Esophagus squamous epithelium (tissue), 5 donors: ENCODE results near the gene FAM107B. TPM values are rescaled to one million over a fixed set of nuclear protein-coding genes. Genes with fewer than 3 reads are reported as not detected.

Experiments
- DNase-seq: peaks from one replicate; lab custom pipeline; 2025; lab: John Stamatoyannopoulos, UW
- H3K27ac ChIP-seq, 4 donors: fragments of 200-600 bp; sonication (generic); one replicate each; pipeline ENCODE4 v1.5.1; 2016 to 2019; ENCODE audit warnings: mild to moderate bottlenecking in 1 of 4
- H3K27me3 ChIP-seq, 4 donors: fragments of 200-600 bp; sonication (generic); 1 replicate in 3 of 4; 2 replicates in 1 of 4; pipeline versions ENCODE4 v1.5.1 to v1.6.0; 2017 to 2021; ENCODE audit warnings: antibody characterized with exemption in 1 of 4
- H3K36me3 ChIP-seq, 3 donors: fragments of 200-600 bp; sonication (generic); one replicate each; pipeline ENCODE4 v1.5.1; 2016 to 2019
- H3K4me1 ChIP-seq, 3 donors: fragments of 200-600 bp; sonication (generic); one replicate each; pipeline ENCODE4 v1.5.1; 2017 to 2019
- H3K4me3 ChIP-seq, 4 donors: fragments of 200-600 bp; sonication (generic); 1 replicate in 3 of 4; 2 replicates in 1 of 4; pipeline ENCODE4 v1.5.1; 2016 to 2019; ENCODE audit warnings: mild to moderate bottlenecking in 2 of 4, moderate library complexity in 1 of 4
- H3K9me3 ChIP-seq, 3 donors: fragments of 200-600 bp; sonication (generic); one replicate each; pipeline ENCODE4 v1.5.1; 2016 to 2019
- POLR2A ChIP-seq, 4 donors: fragments of 450-650 bp; IDR thresholded peaks; one replicate each; pipeline ENCODE4 v1.6.1; 2017; ENCODE audit warnings: antibody characterized with exemption in 4 of 4, mild to moderate bottlenecking in 4 of 4, moderate library complexity in 3 of 4
- WGBS, 2 donors: methylation state at CpG; one replicate each; pipeline ENCODE4 v1.1.5; 2018; 5-methylcytosine and 5-hydroxymethylcytosine counted together
- intact Hi-C: fragments of 100-400 bp; cut with DNase I; formaldehyde crosslinking; loops from one replicate; pipeline ENCODE4 v1.15.0; 2022
- total RNA-seq, 4 donors: library from RNA; depleted of rRNA; stranded (reverse); fragments of >200 nt; gene quantifications; one replicate each; pipeline ENCODE4 v1.1.0, GENCODE V29; 2016
- TF ChIP-seq, protein P1 (sequence below), 6 experiments: fragments of 450-650 bp in 4 of 6; fragments of 200-600 bp in 2 of 6; sonication (generic) in 2 of 6; IDR thresholded peaks; one replicate each; pipeline ENCODE4 v1.5.1; 2016 to 2019; ENCODE audit warnings: antibody characterized with exemption in 6 of 6, mild to moderate bottlenecking in 4 of 6, moderate library complexity in 4 of 6
- donor health status: DM: yes; HTN: yes; CAD: no.

The FAM107B gene
- total RNA-seq, 4 donors from 2014 or later, result 6.7 to 17.0 (median 12.9) TPM

DNA sequence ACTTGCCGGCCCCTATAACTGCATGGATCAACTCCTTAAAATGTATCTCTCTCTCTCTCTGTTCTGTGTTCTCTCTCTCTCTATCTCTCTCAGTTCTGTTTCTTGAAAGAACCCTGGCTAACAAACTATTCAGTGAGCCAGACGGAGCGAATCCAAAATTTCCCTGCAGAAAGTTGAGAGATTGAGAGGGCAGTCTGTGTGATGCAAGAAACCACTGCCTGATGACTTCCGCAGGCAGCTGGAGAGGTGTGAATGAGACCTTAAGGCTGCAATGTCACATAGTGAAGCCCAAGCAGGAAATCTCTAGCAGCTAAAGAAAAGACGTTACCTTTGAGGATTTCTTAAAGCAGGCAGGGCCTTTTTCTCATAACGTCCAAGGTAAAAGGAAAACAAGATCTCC lies 17.3 kb downstream of the FAM107B start:
- H3K27ac ChIP-seq, result no peak overlapping the region

DNA sequence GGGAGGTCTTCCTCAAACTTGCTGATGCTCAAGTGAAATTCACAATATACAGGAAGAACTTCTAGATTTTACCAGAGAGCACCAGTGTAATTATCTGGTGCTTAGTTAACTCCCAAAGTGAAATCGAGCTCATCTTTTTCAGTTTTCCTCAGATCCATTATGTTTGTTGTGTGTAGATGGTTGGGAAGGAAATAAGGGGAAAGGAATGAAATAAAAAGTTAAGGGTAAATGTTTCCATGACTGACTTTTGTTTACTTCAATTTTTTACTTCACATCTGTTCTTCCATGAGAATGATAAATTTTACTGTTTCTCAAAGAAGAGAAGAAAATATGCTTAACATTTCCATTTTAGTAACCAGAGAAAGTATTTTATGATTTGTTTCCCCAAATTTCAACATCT lies 21.3 kb downstream of the FAM107B start:
- no peak overlapping the region for H3K27ac ChIP-seq

More for the DNA sequence above, 17.3 kb downstream of the FAM107B start:
- Histone ChIP-seq H3K4me1 (no peaks in the 10 kb centered on the region), H3K36me3 (no peaks in the 10 kb centered on the region), H3K4me3 (no peak overlapping the region), H3K9me3 (no peaks in the 10 kb centered on the region), H3K27me3 (no peaks in the 10 kb centered on the region)
- WGBS, 2 donors, result 78 to 93% methylated on average over 4 to 5 of the region's 6 CpGs
- DNase-seq, result no peak
- TF ChIP-seq, protein P1, sequence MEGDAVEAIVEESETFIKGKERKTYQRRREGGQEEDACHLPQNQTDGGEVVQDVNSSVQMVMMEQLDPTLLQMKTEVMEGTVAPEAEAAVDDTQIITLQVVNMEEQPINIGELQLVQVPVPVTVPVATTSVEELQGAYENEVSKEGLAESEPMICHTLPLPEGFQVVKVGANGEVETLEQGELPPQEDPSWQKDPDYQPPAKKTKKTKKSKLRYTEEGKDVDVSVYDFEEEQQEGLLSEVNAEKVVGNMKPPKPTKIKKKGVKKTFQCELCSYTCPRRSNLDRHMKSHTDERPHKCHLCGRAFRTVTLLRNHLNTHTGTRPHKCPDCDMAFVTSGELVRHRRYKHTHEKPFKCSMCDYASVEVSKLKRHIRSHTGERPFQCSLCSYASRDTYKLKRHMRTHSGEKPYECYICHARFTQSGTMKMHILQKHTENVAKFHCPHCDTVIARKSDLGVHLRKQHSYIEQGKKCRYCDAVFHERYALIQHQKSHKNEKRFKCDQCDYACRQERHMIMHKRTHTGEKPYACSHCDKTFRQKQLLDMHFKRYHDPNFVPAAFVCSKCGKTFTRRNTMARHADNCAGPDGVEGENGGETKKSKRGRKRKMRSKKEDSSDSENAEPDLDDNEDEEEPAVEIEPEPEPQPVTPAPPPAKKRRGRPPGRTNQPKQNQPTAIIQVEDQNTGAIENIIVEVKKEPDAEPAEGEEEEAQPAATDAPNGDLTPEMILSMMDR (IDR thresholded peaks at IDR 0.05), result no peak
- no peak for TF ChIP-seq POLR2A (IDR thresholded peaks at IDR 0.05)
- intact Hi-C loops, result no loop called here

DNA sequence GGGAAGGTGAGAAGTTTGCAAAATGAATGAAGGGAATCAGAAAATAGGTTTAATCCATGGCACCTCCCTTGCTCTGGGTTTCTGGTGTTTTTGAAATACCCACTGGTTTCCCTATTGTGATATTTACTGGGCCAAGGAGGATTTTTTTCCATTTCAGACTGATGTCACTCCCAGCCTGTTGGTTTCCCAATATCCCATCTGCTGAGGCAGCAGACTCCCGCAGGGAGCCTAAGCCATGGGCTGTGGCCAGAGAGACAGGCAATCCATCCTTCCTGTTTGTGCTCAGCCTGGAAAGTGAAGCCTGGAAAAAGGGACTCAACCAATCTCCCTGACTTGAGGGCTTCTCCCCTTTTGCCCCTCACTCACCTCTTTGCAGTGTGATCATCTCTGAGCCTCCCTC lies 22.8 kb downstream of the FAM107B start:
- DNase-seq, result no peak
- TF ChIP-seq, protein P1 (IDR thresholded peaks at IDR 0.05), result no peak
- TF ChIP-seq POLR2A (IDR thresholded peaks at IDR 0.05), result no peak
- H3K4me1 ChIP-seq, result peaks cover 13 to 41% (median 20%) of the 10 kb centered on the region in 3 donors
- H3K4me3 ChIP-seq, result no peak overlapping the region
- peak overlapping the region; percentile 20 to 81 (median 74) for H3K27ac ChIP-seq
- no peaks in the 10 kb centered on the region for H3K27me3 ChIP-seq
- intact Hi-C loops, result no loop called here
- H3K36me3 ChIP-seq, result no peaks in the 10 kb centered on the region
- H3K9me3 ChIP-seq, result no peaks in the 10 kb centered on the region
- WGBS, 2 donors, result 14 to 22% methylated on average over 1 of the region's 1 CpG

More for the DNA sequence above, 21.3 kb downstream of the FAM107B start:
- Histone ChIP-seq H3K4me3 (no peak overlapping the region), H3K9me3 (no peaks in the 10 kb centered on the region), H3K36me3 (no peaks in the 10 kb centered on the region), H3K4me1 (peaks cover 11 to 38% (median 20%) of the 10 kb centered on the region in 3 donors), H3K27me3 (no peaks in the 10 kb centered on the region)
- TF ChIP-seq, protein P1 (IDR thresholded peaks at IDR 0.05), result no peak
- TF ChIP-seq POLR2A (IDR thresholded peaks at IDR 0.05), result no peak
- 36 to 56% methylated on average over 1 of the region's 1 CpG for WGBS, 2 donors
- DNase-seq, result no peak
- intact Hi-C loops, result no loop called here

DNA sequence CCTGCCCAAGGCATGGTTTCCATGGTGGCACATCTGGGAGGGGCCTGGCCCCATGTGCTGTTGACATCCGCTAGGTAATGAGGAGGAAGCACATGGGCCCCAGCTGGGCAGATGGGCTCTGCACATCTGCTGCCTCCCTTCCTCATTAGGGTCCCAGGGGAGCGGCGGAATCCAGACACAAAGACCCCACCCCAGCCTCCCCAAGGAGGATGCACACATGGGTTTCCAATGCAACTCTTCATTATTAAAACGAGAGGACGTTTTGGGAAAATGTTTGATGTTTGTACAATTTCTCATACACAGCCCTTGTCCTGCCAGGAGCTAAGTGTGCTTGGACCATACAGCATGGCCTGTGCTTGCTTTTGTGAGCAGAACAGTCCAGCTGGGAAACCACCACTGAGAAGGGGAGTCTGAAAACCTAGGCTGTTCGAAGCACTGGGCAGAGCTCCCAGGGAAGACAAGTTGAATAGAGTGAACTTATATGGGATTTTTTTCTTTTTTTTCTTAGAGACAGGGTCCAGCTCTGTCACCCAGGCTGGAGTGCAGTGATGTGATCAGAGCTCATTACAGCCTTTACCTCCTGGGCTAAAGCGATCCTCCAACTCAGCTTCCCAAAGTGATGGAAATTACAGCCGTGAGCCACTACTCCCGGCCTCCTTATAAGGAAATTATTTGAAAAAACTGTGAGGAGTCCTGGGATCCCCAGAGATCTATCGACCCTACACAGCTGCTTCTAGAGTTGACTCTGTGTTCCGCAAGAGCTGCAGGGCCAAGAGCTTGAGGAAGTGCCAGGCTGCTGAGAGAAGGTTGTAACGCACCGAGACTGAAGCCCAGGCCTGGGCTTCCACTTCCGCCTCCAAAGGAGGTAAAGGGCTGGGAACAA lies 23.4 kb downstream of the FAM107B start:
- DNase-seq, result peak; percentile 27
- H3K27ac ChIP-seq, result peak overlapping the region; percentile 20 to 81 (median 74)
- TF ChIP-seq, protein P1 (IDR thresholded peaks at IDR 0.05), result no peak
- TF ChIP-seq POLR2A (IDR thresholded peaks at IDR 0.05), result no peak
- 45 to 69% methylated on average over 11 to 12 of the region's 14 CpGs for WGBS, 2 donors
- H3K9me3 ChIP-seq, result no peaks in the 10 kb centered on the region
- H3K4me3 ChIP-seq, result no peak overlapping the region
- peaks cover 13 to 41% (median 20%) of the 10 kb centered on the region in 3 donors for H3K4me1 ChIP-seq
- no peaks in the 10 kb centered on the region for H3K36me3 ChIP-seq
- intact Hi-C loops, result no loop called here
- H3K27me3 ChIP-seq, result no peaks in the 10 kb centered on the region
